CD1c-positive myeloid dendritic cell (primary cell): ENCODE results near the gene EMD.
"Not testable (repeated sequence)": the region's sequence is repeated elsewhere in the genome, so short reads cannot be mapped to it uniquely, and the experiment has no call there.

Experiments
- DNase-seq: peaks from one replicate; pipeline ENCODE4 v3.0.0-alpha.2; 2016; ENCODE audit errors: extremely low spot score

The EMD gene

GRCh38 chrX:154371017-154371788 lies 7.9 kb upstream of the EMD start:
- peak; percentile 95 for DNase-seq

- DNase-seq = no peak
Measured at GRCh38 chrX:154371789-154372300, 7.2 kb upstream of the EMD start.

GRCh38 chrX:154372612-154373022 lies 6.5 kb upstream of the EMD start:
- DNase-seq = peak; percentile 26

GRCh38 chrX:154373340-154374306 lies 5.5 kb upstream of the EMD start:
- DNase-seq = peak; percentile 57

- peak; percentile 45 for DNase-seq
Measured at GRCh38 chrX:154374313-154375155, 4.6 kb upstream of the EMD start, which contains the start of gene FLNA. Gene FLNA (minus strand): TSS chrX:154374634. CDS start chrX:154371245, 3,389 bp downstream.

- no peak for DNase-seq
Measured at GRCh38 chrX:154375156-154375504, 4.0 kb upstream of the EMD start.

- DNase-seq = no peak
Measured at GRCh38 chrX:154376774-154377173, 2.3 kb upstream of the EMD start.

- peak; percentile 49 for DNase-seq
Measured at GRCh38 chrX:154378059-154378798, 866 bp upstream of the EMD start.

GRCh38 chrX:154379569-154379951 lies 465 bp downstream of the EMD start:
- no peak for DNase-seq

GRCh38 chrX:154380153-154380552 lies 1.1 kb downstream of the EMD start:
- DNase-seq = no peak

GRCh38 chrX:154380787-154381186 lies 1.7 kb downstream of the EMD start:
- DNase-seq = no peak

- DNase-seq = no peak
Measured at GRCh38 chrX:154381271-154381670, 2.2 kb downstream of the EMD start.

- DNase-seq = no peak
Measured at GRCh38 chrX:154382483-154383069, 3.5 kb downstream of the EMD start.

- DNase-seq = no peak
Measured at GRCh38 chrX:154383359-154384283, 4.5 kb downstream of the EMD start.

GRCh38 chrX:154384284-154384892 lies 5.3 kb downstream of the EMD start:
- DNase-seq = no peak

- DNase-seq = not testable (repeated sequence)
Measured at GRCh38 chrX:154388094-154388493, 9.0 kb downstream of the EMD start.

GRCh38 chrX:154388649-154389048 lies 9.6 kb downstream of the EMD start:
- DNase-seq = not testable (repeated sequence)

- DNase-seq = not testable (repeated sequence)
Measured at GRCh38 chrX:154389812-154390747, 11.0 kb downstream of the EMD start.
